Measurements from ENCODE around the gene COL23A1. TPM values are rescaled to one million over a fixed set of nuclear protein-coding genes. Genes with fewer than 3 reads are reported as not detected.

Gene COL23A1
- total and polyA plus RNA-seq, 2 experiments from 2014 or later = 4.8 to 8.2 TPM

DNA sequence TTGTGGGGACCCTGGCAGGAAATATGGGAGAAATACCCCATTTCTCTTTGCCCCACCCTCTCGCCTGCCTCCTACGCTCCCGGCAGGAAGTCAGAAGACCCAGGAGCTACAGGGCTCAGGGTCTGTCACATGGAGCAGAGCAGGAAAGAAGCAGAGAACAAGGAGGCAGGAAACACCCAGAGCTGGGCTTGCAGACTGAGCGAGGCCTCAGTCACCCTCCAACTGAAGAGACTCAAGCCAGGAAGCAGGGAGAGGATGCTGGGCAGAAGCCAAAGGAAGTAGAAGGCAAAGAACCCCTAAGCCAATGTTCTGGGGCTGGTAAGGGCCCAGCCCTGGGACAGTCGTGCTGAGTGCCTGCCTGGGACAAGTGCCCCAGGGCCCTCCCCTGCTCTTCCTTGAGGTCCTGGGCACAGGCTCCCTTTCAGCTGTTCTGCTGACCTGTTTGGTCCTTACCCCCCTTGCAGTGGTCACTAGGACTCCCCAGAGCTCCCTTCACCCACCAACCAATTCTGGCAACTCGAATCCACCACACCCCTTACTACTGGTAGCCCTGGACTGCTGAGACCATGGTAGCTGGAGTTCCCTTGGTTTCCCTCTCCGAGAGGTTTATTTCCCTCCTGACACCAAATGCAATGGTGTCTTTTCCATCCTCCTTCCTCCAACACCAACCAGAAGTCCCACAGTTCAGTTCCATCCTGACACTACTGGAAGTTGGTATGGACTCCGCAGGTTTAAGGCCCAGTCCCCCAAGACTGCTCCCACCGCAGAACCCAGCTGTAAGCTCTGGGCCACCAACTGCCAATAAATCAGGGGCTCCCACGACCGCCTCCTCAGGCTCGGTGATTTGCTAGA lies 157.5 kb downstream of the COL23A1 start:
- no peak for ATAC-seq
- TF ChIP-seq, protein P1, sequence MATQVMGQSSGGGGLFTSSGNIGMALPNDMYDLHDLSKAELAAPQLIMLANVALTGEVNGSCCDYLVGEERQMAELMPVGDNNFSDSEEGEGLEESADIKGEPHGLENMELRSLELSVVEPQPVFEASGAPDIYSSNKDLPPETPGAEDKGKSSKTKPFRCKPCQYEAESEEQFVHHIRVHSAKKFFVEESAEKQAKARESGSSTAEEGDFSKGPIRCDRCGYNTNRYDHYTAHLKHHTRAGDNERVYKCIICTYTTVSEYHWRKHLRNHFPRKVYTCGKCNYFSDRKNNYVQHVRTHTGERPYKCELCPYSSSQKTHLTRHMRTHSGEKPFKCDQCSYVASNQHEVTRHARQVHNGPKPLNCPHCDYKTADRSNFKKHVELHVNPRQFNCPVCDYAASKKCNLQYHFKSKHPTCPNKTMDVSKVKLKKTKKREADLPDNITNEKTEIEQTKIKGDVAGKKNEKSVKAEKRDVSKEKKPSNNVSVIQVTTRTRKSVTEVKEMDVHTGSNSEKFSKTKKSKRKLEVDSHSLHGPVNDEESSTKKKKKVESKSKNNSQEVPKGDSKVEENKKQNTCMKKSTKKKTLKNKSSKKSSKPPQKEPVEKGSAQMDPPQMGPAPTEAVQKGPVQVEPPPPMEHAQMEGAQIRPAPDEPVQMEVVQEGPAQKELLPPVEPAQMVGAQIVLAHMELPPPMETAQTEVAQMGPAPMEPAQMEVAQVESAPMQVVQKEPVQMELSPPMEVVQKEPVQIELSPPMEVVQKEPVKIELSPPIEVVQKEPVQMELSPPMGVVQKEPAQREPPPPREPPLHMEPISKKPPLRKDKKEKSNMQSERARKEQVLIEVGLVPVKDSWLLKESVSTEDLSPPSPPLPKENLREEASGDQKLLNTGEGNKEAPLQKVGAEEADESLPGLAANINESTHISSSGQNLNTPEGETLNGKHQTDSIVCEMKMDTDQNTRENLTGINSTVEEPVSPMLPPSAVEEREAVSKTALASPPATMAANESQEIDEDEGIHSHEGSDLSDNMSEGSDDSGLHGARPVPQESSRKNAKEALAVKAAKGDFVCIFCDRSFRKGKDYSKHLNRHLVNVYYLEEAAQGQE (IDR thresholded peaks at IDR 0.05; ENCODE audit: unreplicated experiment) = no peak
- TF ChIP-seq POLR2AphosphoS5 (IDR thresholded peaks at IDR 0.05; ENCODE audit: low read depth) = no peak
- no peak for TF ChIP-seq STAT1 (IDR thresholded peaks at IDR 0.05; ENCODE audit: unreplicated experiment)
- no peak for TF ChIP-seq ZNF114 (CRISPR knock-in tag; IDR thresholded peaks at IDR 0.05)
- no peak for TF ChIP-seq EZH2 (IDR thresholded peaks at IDR 0.05; ENCODE audit: low read depth, unreplicated experiment)
- TF ChIP-seq, protein P2, sequence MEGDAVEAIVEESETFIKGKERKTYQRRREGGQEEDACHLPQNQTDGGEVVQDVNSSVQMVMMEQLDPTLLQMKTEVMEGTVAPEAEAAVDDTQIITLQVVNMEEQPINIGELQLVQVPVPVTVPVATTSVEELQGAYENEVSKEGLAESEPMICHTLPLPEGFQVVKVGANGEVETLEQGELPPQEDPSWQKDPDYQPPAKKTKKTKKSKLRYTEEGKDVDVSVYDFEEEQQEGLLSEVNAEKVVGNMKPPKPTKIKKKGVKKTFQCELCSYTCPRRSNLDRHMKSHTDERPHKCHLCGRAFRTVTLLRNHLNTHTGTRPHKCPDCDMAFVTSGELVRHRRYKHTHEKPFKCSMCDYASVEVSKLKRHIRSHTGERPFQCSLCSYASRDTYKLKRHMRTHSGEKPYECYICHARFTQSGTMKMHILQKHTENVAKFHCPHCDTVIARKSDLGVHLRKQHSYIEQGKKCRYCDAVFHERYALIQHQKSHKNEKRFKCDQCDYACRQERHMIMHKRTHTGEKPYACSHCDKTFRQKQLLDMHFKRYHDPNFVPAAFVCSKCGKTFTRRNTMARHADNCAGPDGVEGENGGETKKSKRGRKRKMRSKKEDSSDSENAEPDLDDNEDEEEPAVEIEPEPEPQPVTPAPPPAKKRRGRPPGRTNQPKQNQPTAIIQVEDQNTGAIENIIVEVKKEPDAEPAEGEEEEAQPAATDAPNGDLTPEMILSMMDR (conservative IDR thresholded peaks at IDR 0.05; ENCODE audit: low read depth in 2 of 2) = no peak
- Histone ChIP-seq H3K79me2 (replicated peaks; ENCODE audit: insufficient read depth) (no peaks in the 10 kb centered on the region), H2AFZ (no peak overlapping the region), H3K9me2 (ENCODE audit: insufficient read depth) (no peaks in the 10 kb centered on the region), H3K4me3 (no peak overlapping the region), H3K36me3 (ENCODE audit: insufficient read depth) (no peaks in the 10 kb centered on the region), H3K4me2 (no peak overlapping the region), H3F3A (replicated peaks; ENCODE audit: low read depth) (no peaks in the 10 kb centered on the region), H3K27me3 (ENCODE audit: insufficient read depth) (no peaks in the 10 kb centered on the region), H4K20me1 (replicated peaks; ENCODE audit: insufficient read depth) (no peaks in the 10 kb centered on the region), H3K4me1 (ENCODE audit: insufficient read depth) (peaks cover 6% of the 10 kb centered on the region; the same call in 1 of the 2 replicates), H3K27ac (ENCODE audit: low read depth) (no peak overlapping the region)
- Mint-ChIP-seq H3K27ac (no peak overlapping the region), H3K4me1 (peaks cover 33% of the 10 kb centered on the region), H3K9me3 (peaks cover 9% of the 10 kb centered on the region), H3K27me3 (ENCODE audit: insufficient read depth, low read depth, poor library complexity) (peaks cover 1% of the 10 kb centered on the region), H3K4me3 (no peak overlapping the region), H3K36me3 (ENCODE audit: low read depth) (peaks cover 5% of the 10 kb centered on the region; the same call in 2 of the 3 replicates)
- DNase-seq (ENCODE audit: low spot score) = no peak

DNA sequence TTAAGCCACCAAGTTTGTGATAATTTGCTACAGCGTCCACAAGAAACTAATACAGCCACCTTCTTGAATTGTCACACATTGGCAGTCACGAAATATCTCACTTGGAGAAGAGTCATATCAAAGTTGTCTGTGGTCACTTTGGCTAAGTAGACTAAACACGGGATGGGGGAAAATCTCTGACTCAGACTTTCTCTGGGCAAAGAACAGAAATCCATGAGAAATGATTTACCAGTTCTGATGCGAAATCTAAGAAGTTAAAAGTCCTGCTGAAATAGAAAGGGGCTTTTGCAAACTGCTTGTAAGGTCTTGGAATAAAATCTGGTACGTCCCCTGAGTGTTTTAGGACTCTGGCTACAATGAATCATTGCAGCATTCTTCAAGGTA lies 158.4 kb downstream of the COL23A1 start:
- Histone ChIP-seq H3K4me1 (ENCODE audit: insufficient read depth) (peaks cover 6% of the 10 kb centered on the region; the same call in 1 of the 2 replicates), H3K9me2 (ENCODE audit: insufficient read depth) (no peaks in the 10 kb centered on the region), H3K27me3 (ENCODE audit: insufficient read depth) (no peaks in the 10 kb centered on the region), H2AFZ (no peak overlapping the region), H3K4me3 (no peak overlapping the region), H3K36me3 (ENCODE audit: insufficient read depth) (no peaks in the 10 kb centered on the region), H3F3A (replicated peaks; ENCODE audit: low read depth) (no peaks in the 10 kb centered on the region), H3K4me2 (no peak overlapping the region), H3K27ac (ENCODE audit: low read depth) (no peak overlapping the region), H3K79me2 (replicated peaks; ENCODE audit: insufficient read depth) (no peaks in the 10 kb centered on the region), H4K20me1 (replicated peaks; ENCODE audit: insufficient read depth) (no peaks in the 10 kb centered on the region)
- peaks cover 3% of the 10 kb centered on the region for H3K27me3 Mint-ChIP-seq (ENCODE audit: insufficient read depth, low read depth, poor library complexity)
- no peak overlapping the region for H3K27ac Mint-ChIP-seq
- H3K4me1 Mint-ChIP-seq = peaks cover 37% of the 10 kb centered on the region
- ATAC-seq (no peak), DNase-seq (ENCODE audit: low spot score) (no peak)
- peaks cover 9% of the 10 kb centered on the region for H3K9me3 Mint-ChIP-seq
- peaks cover 5% of the 10 kb centered on the region; the same call in 2 of the 3 replicates for H3K36me3 Mint-ChIP-seq (ENCODE audit: low read depth)
- no peak overlapping the region for H3K4me3 Mint-ChIP-seq
- TF ChIP-seq EZH2 (IDR thresholded peaks at IDR 0.05; ENCODE audit: low read depth, unreplicated experiment) (no peak), STAT1 (IDR thresholded peaks at IDR 0.05; ENCODE audit: unreplicated experiment) (no peak), EZH2phosphoT487 (IDR thresholded peaks at IDR 0.05; ENCODE audit: unreplicated experiment) (no peak), POLR2AphosphoS5 (IDR thresholded peaks at IDR 0.05; ENCODE audit: low read depth) (no peak), ZNF331 (CRISPR knock-in tag; IDR thresholded peaks at IDR 0.05; ENCODE audit: low read depth) (no peak), JUNB (IDR thresholded peaks at IDR 0.05; ENCODE audit: unreplicated experiment) (no peak), ZNF114 (CRISPR knock-in tag; IDR thresholded peaks at IDR 0.05) (no peak), CREB1 (CRISPR knock-in tag; IDR thresholded peaks at IDR 0.05; ENCODE audit: low read depth) (no peak)
- TF ChIP-seq, protein P2 (conservative IDR thresholded peaks at IDR 0.05; ENCODE audit: low read depth in 2 of 2) = no peak
- TF ChIP-seq, protein P1 (IDR thresholded peaks at IDR 0.05; ENCODE audit: unreplicated experiment) = no peak

Data from GM23338 (cell line).